ENCODE results near the gene HDAC2.
"Not testable (repeated sequence)": the region's sequence is repeated elsewhere in the genome, so short reads cannot be mapped to it uniquely, and the experiment has no call there.

HDAC2 gene

DNA sequence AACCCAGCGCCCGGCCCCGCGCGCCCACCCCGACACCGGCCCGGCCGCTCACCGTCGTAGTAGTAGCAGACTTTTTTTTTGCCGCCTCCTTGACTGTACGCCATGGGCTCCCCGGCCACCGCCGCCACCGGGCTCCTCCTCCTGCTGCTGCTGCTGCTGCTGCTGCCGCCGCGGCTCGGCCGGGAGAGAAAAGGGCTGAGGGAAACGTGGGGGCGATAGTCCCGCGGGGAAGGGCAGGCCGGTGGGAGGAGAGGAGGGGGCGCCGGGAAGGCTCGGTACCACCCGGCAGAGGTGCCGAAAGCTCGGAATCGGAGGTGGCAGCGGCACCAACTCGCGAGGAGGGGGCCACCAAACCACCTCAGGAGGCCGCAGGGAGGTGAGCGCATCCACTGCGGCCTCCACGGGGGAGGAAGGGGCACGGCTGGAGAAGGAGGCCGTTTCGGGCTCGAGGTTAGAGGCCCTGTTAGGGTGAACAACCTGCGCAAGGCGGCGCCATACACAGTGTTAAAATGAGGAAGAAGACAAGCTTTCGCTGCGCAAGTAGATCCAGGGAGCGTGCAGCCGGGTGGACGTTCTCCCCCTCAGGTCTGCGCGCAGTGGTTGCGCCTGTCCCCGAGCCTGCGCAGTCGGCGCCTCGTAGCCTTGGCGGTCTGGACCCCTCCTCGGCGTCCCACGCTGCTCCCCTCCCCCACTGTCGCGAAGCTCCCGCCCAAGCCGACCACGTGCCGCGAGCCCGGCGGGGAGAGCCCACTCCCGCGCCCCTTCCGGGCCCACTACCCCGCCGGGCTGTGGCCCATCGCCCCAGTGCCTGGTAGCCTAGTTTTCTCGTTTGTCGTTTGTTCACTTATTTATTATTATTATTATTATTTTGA lies at the start of gene HDAC2:
HDAC2 (minus strand) TSS at position 344 of the 872 bp plus-strand sequence; CDS start at position 104, 240 bp downstream.
- peak; percentile 42 to 97 (median 85) for DNase-seq

- no peak for DNase-seq
These were observed 49.2 kb upstream of the HDAC2 start for GRCh38 chr6:114020196-114020595.

- DNase-seq: not testable (repeated sequence)
These were observed 46.2 kb upstream of the HDAC2 start for GRCh38 chr6:114017146-114017545.

- not testable (repeated sequence) for DNase-seq
These were observed 43.2 kb upstream of the HDAC2 start for GRCh38 chr6:114014106-114014505.

DNA sequence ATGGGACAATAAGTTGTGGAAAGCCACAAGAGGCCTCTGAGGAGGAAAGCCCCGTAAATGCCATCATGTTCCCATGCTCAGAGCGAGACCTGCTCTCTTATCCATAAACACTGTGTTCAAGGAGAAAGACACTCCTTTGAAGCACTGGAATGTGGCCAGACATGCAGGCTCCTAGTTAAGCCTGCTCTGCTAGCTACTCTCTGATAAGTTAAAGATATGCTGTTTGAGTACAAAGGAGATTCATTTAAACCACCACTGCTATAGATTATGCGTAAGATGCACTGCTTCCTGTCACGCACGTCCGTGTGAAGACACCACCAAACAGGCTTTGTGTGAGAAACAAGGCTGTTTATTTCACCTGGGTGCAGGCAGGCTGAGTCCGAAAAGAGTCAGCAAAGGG lies 40.5 kb upstream of the HDAC2 start:
- not testable (repeated sequence) for DNase-seq

GRCh38 chr6:114010540-114010939 lies 39.6 kb upstream of the HDAC2 start:
- no peak for DNase-seq

- DNase-seq: no peak
These were observed 38.2 kb upstream of the HDAC2 start for GRCh38 chr6:114009192-114009591.

DNA sequence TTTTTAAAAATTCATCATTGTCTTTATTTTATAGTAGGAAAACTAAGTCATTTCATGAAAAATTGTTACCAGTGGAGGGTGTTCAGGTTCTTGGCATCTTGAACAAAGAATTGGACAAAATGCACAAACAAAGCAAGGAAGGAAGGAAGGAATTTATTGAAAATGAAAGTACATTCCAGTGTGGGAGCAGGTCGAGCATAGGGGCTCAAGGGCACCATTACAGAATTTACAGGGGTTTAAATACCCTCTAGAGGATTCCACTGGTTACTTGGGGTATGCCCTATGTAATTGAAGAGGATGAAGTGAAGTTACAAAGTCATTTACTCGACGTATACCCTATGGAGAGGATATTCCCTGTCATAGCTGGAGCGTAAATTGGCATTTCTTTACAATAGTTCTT lies 37.4 kb upstream of the HDAC2 start:
- no peak for DNase-seq

GRCh38 chr6:114007516-114007915 lies 36.6 kb upstream of the HDAC2 start:
- DNase-seq: no peak

DNA sequence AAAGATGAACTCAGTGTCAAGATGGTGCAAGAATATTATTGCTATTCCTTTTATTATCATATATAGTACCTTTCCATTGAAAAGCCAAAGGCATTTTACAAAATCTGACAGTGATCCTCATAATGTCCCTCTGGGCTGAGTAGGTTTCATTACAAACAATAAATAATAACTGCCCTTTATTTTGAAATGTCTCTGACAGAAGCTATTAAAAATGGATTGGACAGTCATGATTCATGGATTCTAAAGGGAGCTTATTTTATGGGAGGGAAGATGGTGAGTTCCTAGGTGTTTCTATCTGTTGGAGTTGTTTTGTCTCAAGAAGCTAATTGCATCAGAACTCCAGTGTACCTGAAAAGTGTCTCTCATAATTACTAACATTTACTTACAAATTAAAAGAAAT lies 30.4 kb upstream of the HDAC2 start:
- no peak for DNase-seq

GRCh38 chr6:114000069-114000468 lies 29.1 kb upstream of the HDAC2 start:
- DNase-seq: no peak

GRCh38 chr6:113999284-113999683 lies 28.3 kb upstream of the HDAC2 start:
- no peak for DNase-seq

DNA sequence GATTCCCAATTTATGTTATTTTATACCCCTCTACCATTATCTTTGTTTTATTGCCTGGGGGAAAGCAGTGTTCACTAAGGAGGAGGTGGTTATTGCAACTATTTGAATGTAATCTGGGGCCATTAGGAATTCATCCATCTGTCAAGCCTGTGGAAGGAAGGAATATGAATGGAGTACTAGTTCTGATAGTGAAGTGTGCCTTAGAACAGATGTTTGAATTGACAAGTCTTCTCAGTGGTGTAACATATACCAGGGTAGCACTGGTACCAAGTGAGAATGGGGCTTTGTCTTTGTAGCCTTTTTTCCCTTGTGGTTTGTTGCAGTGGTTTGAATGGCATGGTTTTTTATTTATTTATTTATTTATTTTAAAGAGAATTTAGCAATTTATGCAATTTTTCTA lies 27.9 kb upstream of the HDAC2 start:
- peak in 16 of 56 donors; percentile 4 to 67 (median 24) for DNase-seq

GRCh38 chr6:113997116-113997515 lies 26.2 kb upstream of the HDAC2 start:
- DNase-seq: no peak

DNA sequence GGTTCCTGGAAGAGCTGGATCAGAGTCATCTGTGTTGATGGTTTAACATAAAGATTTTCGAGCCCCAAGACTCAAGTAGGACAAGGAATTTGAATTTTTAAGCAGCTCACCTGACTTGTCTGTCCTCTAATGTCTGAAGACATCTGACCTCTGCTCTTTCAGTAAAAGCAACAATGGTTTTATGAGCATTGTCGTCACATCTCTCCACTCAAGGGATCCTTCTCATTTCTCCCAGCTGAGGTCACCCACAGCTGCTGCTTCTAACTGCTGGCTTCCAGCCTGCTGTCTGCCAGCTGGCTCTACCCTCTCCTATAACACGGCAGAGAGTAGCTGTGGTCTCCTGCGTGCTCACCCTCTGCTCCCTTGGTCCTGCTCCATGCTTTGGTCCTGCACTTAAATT lies 24.7 kb upstream of the HDAC2 start:
- peak in 49 of 56 donors; percentile 6 to 85 (median 56) for DNase-seq

GRCh38 chr6:113994934-113995342 lies 24.0 kb upstream of the HDAC2 start:
- peak in 51 of 56 donors; percentile 3 to 97 (median 65) for DNase-seq

DNA sequence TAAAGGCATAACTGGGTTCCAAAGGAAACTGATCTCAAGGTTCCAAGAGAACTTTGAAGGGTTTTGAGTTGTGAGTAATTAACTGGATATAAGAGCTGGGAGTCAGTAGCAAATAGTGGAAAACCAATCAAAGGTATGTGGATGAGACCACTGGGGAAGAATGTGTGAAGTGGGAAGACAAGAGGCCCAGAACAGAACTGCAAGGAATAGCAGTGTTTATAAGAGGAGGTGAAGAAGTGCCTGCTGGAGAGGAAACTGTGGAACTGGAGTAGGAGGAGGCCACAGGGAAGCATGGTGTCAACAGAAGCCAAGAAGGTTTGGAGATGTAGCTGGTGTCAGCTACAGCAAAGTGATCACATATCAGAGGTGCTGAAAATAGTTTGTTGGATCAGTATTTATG lies 18.7 kb upstream of the HDAC2 start:
- DNase-seq: no peak

DNA sequence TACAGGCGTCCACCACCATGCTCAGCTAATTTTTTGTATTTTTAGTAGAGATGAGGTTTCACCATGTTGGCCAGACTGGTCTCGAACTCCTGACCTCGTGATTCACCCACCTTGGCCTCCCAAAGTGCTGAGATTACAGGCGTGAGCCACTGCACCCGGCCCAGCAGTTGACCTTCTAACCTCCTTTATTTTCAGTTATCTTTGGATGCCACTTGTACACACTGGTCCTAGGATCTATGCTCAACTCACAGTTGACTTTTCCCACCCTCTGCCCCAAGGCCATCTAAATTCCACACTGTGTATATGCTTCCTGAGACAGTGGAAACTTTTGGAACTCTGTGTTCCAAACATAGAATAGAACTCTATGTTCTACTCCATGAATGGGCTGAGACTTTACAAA lies 11.7 kb upstream of the HDAC2 start:
- DNase-seq: not testable (repeated sequence)

- no peak for DNase-seq
These were observed 11.2 kb upstream of the HDAC2 start for GRCh38 chr6:113982055-113982550.

DNA sequence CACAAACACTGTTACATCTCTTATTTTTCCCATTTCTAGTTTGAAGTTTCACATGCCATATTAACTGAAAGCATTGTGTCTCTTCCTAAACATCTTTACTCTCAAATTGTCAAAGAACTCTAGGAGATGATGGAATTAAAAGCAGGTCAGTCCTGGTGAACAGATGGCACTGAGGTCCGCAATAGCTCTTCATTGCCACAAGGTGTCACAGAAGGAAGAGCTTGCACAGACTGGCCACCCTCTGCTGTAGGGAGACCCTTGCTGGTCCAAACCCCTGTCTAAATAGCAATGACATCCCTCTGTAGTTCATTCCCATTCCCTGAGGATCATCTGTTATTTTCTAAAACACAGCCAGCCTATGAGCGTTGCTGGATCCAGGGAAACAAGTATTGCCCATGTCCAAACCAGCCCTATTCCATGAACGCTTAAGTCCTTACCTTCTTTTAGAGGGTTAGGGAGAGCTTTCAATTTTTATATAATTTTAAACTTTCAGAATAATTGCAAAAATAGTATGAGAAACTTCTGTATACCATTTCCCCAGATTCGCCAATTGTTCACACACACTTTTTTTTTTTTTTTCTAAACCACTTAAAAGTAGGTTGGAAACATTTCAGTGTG lies 10.1 kb upstream of the HDAC2 start:
- no peak for DNase-seq

DNA sequence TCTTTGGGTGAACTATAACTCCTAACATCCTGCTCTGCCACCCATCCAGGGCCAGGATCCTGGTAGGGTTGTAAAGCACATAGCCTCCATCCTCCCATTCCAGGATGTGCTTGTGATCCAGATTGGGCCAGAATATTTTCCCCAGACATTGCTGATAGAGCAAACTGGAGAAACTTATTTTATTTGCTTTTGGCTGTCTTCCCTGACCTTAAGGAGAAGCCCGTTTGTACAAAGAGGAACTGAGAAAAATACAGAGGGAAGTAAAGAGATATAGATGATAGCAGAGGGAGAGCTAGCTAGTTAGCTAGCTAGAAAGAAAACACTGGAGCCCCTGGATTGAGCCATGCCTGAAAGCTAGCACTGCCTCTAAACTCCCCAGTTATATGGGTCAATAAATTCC lies 9.0 kb upstream of the HDAC2 start:
- no peak for DNase-seq

DNA sequence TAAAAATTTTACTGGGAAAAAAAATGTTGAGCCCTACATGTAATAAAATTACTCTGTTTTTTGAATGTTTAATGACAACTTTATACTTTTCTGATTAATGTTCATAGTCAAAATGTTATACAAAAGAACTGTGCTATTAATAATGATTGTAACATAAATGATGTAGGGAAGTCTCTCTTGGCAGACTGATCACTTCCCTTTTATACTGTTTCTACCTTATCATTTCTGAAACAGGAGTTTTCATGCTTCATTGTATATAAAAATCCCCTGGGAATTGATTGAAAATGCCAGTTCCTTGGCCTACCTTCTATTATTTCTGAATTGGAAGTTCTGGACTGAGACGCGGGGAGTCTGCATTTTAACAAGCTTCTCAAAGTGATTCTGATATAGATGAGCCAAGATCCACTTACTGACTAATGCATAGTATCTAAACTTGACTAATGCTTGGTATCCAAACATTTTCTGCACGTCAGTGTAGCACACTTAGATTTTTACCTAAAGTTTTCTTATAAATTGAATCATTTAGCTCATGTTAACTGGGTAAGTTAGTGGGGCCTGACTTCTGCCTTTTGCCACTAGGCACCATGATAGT lies 7.2 kb upstream of the HDAC2 start:
- DNase-seq: no peak

All from amygdala (tissue), 56 donors.